ENCODE data around the gene PTX3.

Gene PTX3

GRCh38 chr3:157479464-157480243 lies 43.0 kb downstream of the PTX3 start:
- no peak for DNase-seq

GRCh38 chr3:157487339-157487738 lies 50.7 kb downstream of the PTX3 start:
- DNase-seq, result no peak

- no peak for DNase-seq
These were observed 51.5 kb downstream of the PTX3 start for GRCh38 chr3:157488144-157488543.

DNA sequence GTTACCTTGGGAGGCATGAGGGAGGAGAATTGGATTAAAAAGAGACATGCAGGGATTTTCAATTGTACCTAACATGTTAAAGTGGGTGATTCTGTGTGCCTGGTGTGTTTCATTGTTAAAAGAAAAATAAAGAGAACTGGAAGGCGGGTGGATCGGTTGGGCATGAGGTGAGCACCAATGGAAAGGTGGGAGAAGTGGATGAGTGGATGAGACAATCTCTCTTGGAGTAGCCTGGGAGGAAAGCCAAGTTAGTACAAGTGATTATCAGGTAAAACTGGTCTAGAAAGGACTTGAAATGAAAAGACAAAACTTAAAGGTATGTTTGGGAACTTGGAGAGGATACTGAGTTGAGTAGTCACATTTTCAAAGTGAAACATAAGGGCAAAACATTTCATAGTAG lies 54.5 kb downstream of the PTX3 start:
- DNase-seq, result no peak

Measured in NCI-H187 treated with DMSO at 0.1 percent for 48 hours (cell line).